Activated T-cell treated with anti-CD3 and anti-CD28 coated beads for 24 hours (primary cell): ENCODE results near the gene MRPL36.
"Not testable (repeated sequence)": the region's sequence is repeated elsewhere in the genome, so short reads cannot be mapped to it uniquely, and the experiment has no call there.

ENCODE experiments used
- DNase-seq: peaks from one replicate; pipeline ENCODE4 v3.0.0-alpha.2; 2020; ENCODE audit warnings: low read depth

Gene MRPL36

GRCh38 chr5:1799602-1800471 lies at the start of gene MRPL36:
Gene MRPL36, minus strand, starts transcription at chr5:1799837. Its CDS starts 902 bp downstream, at chr5:1798935.
- DNase-seq, result peak; percentile 91

- DNase-seq, result no peak
Observed at GRCh38 chr5:1847611-1848010, 48.0 kb upstream of the MRPL36 start.

GRCh38 chr5:1847056-1847455 lies 47.4 kb upstream of the MRPL36 start:
- no peak for DNase-seq

- no peak for DNase-seq
Observed at GRCh38 chr5:1846583-1846982, 46.9 kb upstream of the MRPL36 start.

GRCh38 chr5:1845696-1846095 lies 46.1 kb upstream of the MRPL36 start:
- no peak for DNase-seq

GRCh38 chr5:1844708-1845436 lies 45.2 kb upstream of the MRPL36 start:
- no peak for DNase-seq

GRCh38 chr5:1843761-1844160 lies 44.1 kb upstream of the MRPL36 start:
- DNase-seq, result not testable (repeated sequence)

DNA sequence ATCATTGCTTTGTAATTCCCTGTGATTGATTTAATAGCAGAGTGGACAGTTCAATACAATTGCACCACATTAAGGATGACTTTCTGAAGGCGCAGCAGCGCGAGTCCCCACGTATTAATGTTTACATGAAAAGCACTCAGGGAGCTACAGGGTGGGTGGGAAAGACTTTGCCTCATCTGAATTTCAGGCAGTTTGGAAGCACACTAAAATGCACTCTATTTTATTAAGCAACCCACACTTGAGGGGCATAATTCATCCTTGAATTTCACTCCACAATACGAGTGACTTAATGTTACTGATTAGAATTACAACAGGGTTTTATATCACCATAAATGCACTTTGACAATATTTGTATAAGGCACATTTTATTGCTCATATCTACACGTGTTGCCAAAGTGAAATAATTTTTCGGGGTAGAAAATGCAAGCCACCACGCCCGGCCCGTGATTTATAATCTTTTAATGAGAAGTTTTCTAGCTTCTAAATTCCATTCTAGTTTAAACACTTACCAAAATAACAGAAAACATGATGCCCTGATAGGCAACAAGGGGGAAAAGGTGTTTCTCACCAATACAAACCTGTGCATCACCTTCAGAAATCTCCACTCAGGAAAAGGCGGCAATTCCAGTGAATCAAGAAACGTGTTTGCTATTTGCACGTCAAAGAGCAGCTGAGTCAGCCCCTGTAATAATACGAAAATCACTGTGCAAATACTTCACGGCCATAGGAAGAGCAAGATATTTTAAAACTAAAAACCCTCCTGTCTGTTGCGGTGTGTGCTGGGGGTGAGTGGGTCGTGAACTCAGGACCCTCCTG lies 42.6 kb upstream of the MRPL36 start:
- no peak for DNase-seq

DNA sequence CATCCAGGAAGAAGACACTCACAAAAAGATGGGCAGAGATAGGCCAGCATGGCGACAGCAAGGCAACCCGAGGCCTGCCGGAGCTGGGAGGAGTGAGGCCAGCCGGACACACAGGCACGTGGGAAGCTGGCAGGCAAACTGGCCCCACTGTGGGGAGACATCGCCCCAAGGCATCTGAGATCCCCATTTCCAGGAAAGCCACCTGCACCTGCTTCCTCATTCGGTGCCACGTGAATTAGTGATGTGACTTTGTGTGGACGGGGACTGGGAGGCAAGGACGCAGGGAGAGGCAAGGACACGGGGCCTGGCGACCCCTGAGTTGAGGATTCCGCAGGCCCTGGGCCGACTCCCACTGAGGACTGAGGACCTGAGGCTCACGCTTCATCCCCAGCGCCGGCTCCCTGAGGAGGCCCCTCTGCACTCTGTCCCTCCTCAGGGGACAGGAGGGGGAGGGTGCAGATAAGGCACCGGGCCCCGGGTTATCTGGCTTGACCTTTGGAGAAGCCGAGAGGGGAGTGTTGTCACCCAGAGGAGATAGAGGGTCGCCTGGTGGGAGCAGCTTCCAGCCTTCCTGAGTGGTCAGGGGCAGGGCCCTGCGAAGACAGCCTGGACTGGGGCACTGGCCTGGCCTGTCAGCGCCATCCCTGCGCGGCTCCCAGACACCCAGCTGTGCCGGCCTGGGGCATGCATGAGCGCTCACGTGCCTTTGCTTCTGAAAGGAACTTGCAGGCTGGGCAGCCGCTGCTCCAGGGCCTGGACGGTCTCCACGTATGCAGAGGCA lies 41.3 kb upstream of the MRPL36 start:
- no peak for DNase-seq

DNA sequence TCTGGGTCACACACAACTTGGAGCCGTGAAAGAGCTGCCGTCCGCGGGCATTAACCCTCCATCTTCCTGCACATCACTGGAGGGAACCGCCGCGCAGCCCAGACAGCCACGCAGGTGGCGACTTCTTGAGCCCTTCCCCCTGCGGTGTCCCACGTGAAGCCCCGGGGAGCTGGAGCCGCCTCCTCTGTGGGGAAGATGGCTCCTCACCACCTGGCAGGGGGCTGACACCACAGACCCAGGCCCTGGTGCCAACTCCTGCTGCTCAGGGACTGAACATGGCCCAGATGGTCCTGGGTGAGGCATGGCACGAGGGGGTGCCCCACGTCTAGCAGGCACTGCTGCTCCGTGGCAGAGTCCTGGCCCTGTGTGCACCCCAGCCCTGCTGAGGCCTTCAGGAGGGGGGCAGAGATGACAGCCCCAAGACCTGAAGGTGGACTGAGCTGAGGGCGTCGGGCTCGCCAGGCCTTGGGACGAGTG lies 40.5 kb upstream of the MRPL36 start:
- DNase-seq, result no peak

DNA sequence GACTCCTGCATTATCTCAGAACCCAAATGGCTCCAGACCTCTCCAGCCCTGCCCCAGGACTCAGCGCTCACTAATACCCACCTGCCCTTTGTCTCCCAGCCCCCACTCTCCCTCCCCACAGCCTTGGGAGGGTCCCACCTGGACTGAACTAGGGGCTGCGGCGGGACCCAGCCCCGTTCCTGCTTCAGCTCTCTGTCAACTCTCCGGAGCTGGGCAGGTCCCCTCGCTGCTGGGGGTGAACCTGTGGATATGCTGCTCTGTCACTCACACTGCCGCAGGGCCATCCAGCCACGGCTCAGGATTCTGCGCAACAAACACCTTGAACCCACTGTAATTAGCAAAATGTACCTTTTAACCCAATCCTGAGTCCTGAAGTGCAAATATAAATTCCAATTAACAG lies 38.4 kb upstream of the MRPL36 start:
- DNase-seq, result no peak

DNA sequence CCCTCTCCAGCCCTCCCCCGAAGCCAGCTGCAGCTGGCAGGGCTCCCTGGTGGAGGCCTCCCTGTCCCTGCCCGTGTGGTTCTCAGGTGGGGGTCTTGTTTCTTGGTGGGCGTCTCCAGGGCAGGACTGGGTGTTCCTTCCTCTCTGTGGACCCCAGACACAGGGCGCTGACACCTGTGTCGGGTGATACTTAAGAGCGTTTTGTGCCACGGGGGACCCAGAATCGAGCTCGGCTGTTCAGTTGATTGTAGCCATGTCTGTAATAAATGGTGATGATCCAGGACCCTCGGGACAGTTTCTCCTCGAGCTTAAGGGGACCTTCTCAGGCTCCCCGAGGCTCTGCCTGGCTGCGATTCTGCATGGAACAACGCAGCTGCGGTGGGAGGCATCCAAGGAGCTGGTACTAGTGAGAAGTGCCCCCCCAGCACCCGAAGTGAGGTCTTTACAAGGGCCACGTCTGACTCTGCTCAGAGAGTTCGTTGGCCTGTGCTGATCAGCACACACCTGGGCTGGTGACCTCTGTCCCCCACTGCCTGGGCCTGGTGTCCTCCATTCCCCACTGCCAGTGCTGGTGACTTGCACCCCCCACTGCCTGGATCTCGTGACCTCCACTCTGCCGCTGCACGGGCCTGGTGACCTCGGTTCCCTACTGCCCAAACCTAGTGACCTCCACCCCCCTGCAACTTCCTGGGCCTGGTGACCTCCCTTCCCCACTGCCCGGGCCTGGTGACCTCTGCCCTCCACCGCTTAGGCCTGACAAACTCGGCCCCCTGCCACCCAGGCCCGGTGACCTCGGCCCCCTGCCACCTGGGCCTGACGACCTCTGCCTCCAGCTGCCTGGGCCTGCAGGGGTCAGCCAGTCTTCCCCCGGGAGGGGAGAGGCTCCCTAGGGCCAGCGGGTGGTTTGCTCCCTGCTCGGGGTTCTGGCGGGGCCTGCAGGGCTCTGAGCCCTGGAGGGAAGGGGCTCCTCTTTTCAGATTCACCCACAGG lies 37.5 kb upstream of the MRPL36 start:
- no peak for DNase-seq

DNA sequence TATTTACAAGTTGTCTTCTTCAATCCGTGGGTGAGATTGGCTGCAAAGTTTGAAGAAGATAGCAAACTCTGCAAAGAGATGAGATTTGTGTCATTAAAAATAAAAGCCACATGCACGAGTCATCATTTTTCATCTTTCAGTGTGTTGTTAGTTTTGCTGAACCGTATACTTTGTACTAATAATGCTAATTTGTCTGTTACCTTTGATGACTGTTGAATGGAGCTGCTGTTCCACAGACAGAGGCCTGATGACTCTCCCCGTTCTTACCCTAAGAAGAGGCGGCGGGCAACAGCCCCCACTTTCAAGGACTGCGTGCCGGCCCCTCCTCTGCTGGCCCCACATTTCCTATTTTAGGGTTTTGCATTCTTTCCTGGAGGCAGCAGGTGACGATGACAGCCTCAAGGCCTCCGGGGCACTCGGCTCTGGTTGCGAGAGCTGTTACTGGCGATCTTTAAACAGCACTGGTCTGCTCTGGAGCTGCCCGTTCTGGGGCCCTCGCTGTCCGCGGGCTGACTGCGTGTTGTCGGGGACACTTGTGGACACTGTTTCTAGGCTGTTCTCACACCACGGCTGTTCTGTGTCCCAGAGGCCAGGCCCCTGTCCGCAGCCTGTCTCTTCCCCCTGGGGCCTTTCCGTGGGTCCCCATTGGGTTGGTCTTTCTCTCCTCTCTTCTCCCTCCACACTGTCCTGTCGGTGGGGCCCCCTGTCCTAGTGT lies 36.7 kb upstream of the MRPL36 start:
- DNase-seq, result no peak

DNA sequence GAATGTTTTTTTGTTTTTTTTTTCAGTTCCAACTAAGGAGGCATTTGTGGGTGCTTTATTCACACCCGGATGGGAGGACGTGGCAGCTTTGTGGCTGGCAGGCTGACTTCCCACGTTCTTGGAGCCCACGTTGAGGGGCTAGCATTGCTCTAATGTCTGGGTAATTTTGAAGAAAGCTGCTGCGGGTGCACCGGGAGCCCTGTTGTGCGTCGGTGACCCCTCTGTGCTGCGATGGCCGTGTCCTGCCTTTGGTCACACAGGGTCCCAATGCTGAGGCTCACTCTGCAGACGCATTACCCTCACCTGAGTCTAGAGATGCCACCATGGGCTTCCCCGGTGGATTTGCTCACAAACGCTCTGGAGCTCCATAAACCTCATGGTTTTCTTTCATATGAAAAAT lies 35.8 kb upstream of the MRPL36 start:
- no peak for DNase-seq

- DNase-seq, result no peak
Observed at GRCh38 chr5:1834721-1835429, 35.2 kb upstream of the MRPL36 start.

GRCh38 chr5:1834022-1834551 lies 34.5 kb upstream of the MRPL36 start:
- no peak for DNase-seq

DNA sequence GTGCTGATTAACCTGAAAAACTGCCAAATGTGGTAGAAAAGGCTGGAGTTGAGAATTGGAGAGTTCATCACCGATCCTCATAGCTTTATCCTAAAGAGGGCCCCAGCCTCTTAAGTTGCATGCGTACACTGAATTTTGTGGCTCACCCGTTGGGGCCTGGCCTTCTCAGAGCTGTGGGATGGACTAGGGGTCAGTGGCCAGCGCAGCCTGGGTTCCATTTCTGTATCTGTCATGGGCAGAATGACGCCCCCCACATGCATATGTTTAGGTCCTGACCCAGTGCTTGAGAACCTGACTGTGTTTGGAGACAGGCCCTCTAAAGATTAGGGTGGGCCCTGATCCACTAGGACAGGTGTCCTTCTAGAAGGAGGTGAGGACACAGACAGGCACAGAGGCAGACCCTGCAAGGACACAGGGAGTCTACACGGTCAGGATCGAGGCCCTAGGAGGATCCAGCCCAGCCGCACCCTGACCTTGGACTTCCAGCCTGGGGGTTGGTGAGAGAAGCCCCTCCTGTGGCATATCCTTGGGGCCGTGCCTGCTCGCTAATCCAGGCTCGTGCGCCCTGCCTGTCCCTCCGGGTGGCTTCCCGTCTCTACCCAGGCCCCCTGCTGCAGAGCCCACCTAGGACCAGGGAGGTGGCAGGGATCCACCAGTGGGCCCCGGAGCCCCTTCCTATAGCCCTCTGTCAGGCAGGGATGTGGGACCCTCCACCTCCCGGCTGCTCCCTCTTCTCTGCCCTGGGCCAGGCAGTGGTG lies 33.8 kb upstream of the MRPL36 start:
- no peak for DNase-seq
